Peyer's patch (tissue), 4 donors: ENCODE data around the gene COL4A1.
"Not testable (repeated sequence)": the region's sequence is repeated elsewhere in the genome, so short reads cannot be mapped to it uniquely, and the experiment has no call there.

Experiments
- POLR2A ChIP-seq, 2 donors: fragments of 450-650 bp; IDR thresholded peaks; one replicate each; pipeline ENCODE4 v1.5.1; 2017; ENCODE audit warnings: antibody characterized with exemption in 2 of 2, mild to moderate bottlenecking in 2 of 2, moderate library complexity in 2 of 2
- TF ChIP-seq, protein P1 (sequence below), 6 experiments: fragments of 450-650 bp in 4 of 6; fragments of 200-600 bp in 2 of 6; sonication (generic) in 1 of 6; IDR thresholded peaks; one replicate each; pipeline ENCODE4 v1.5.1; 2017 to 2019; ENCODE audit warnings: antibody characterized with exemption in 6 of 6, mild to moderate bottlenecking in 3 of 6, moderate library complexity in 1 of 6

GRCh38 chr13:110321573-110321972 is 14.6 kb upstream of the COL4A1 start:
- TF ChIP-seq POLR2A (IDR thresholded peaks at IDR 0.05) = not testable (repeated sequence)
- TF ChIP-seq, protein P1, sequence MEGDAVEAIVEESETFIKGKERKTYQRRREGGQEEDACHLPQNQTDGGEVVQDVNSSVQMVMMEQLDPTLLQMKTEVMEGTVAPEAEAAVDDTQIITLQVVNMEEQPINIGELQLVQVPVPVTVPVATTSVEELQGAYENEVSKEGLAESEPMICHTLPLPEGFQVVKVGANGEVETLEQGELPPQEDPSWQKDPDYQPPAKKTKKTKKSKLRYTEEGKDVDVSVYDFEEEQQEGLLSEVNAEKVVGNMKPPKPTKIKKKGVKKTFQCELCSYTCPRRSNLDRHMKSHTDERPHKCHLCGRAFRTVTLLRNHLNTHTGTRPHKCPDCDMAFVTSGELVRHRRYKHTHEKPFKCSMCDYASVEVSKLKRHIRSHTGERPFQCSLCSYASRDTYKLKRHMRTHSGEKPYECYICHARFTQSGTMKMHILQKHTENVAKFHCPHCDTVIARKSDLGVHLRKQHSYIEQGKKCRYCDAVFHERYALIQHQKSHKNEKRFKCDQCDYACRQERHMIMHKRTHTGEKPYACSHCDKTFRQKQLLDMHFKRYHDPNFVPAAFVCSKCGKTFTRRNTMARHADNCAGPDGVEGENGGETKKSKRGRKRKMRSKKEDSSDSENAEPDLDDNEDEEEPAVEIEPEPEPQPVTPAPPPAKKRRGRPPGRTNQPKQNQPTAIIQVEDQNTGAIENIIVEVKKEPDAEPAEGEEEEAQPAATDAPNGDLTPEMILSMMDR (IDR thresholded peaks at IDR 0.05) = not testable (repeated sequence)
